Astrocyte of the spinal cord (primary cell): ENCODE data around the gene DCLK2.
A peak's percentile ranks its signal among the peaks of the same experiment; 100 is the strongest.

Experiments
- DNase-seq: peaks from one replicate; pipeline ENCODE4 v3.0.0; 2011; ENCODE audit warnings: low read depth, low spot score
- H3K4me3 ChIP-seq: 2 replicates; pipeline ENCODE4 v1.5.1; 2011; ENCODE audit warnings: low read depth, mild to moderate bottlenecking, low read length, moderate library complexity
- in situ Hi-C: cut with HindIII; loops from 2 replicates; pipeline ENCODE4 v1.10.0; 2017; ENCODE audit warnings: low sequenced_read_pairs
- TF ChIP-seq, protein P1 (sequence below): IDR thresholded peaks from 2 replicates; pipeline ENCODE4 v1.5.1; 2012; ENCODE audit warnings: low read depth, mild to moderate bottlenecking, low read length, inconsistent platforms

The DCLK2 gene

DNA sequence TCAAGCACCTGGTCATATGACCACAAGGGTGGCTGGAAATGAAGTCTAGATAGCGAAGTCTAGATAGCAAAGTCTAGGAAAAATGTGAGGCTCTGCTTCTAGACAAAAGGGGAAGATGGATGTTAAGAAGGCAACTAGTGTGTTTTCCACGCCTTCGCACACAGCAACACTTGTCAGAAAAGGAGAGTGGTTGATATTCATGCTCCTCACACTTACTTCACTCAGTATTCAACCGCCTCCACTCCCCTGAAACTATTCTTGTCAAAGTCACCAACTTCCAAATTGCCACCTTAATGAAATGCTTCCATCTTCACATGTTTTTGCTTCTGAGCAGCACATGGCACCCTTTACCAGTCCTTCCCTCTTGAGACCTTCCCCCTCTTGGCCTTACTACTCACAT, 27.7 kb upstream of the DCLK2 start:
- TF ChIP-seq, protein P1, sequence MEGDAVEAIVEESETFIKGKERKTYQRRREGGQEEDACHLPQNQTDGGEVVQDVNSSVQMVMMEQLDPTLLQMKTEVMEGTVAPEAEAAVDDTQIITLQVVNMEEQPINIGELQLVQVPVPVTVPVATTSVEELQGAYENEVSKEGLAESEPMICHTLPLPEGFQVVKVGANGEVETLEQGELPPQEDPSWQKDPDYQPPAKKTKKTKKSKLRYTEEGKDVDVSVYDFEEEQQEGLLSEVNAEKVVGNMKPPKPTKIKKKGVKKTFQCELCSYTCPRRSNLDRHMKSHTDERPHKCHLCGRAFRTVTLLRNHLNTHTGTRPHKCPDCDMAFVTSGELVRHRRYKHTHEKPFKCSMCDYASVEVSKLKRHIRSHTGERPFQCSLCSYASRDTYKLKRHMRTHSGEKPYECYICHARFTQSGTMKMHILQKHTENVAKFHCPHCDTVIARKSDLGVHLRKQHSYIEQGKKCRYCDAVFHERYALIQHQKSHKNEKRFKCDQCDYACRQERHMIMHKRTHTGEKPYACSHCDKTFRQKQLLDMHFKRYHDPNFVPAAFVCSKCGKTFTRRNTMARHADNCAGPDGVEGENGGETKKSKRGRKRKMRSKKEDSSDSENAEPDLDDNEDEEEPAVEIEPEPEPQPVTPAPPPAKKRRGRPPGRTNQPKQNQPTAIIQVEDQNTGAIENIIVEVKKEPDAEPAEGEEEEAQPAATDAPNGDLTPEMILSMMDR = no peak
- no peak overlapping the region for H3K4me3 ChIP-seq
- no peak for DNase-seq
- in situ Hi-C loops = no loop called here

DNA sequence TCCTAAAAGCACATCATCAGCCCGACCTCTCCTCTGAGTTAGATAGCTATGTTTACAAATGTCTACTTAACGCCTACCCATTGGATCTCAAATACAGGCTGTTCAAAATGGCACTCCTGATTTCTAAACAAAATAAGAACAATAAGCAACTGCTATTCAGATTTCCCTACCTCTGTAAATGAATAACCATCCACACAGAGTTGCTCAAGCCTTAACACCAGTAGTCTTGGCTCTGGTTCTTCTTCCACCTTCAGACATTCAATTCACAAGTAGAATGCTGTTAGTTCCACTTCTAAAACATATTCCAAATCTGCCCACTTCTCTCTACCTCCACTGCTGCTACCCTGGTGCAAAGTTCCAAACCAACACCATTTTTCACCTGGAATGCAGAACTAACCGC, 27.1 kb upstream of the DCLK2 start:
- no peak for DNase-seq
- in situ Hi-C loops = no loop called here
- TF ChIP-seq, protein P1 = no peak
- no peak overlapping the region for H3K4me3 ChIP-seq

DNA sequence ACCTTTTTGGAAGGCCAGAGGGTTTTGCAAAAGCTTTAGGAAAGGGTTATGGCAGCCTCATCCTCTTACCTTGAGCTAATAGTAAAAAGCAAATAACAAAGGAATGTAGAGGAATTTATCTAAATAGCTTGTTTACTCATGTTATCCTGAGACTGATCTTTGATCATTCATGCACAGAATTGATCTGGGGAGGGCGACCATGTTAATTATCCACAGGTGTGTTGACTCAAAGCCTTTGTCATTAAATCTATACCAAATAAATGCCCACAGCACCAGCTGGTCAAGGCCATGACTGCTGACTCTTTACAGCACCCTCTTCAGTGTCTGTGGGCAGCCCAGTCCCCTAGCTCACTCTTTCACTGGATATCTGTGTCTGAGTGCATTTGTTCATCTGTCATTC, 22.8 kb upstream of the DCLK2 start:
- in situ Hi-C loops = no loop called here
- no peak overlapping the region for H3K4me3 ChIP-seq
- no peak for DNase-seq
- TF ChIP-seq, protein P1 = no peak

DNA sequence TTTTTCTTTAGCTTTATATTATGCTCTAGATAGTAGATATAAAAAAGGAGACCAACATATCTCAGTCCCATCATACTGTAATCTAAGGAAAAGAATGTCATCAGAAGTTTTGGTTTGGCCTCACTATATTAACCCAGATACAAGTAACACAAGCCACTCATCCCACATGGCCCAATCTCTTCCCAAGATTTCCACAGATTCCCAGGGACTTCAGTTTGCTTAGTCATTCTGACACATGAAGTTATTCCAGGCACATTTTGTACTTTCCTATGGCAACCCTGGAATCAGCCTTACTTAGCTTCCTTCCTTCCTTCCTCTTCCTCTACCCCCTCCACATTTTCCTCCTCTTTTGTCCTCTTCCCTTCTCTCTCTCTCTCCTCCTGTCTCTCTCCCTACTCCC, 21.7 kb upstream of the DCLK2 start:
- in situ Hi-C loops = no loop called here
- DNase-seq = no peak
- no peak overlapping the region for H3K4me3 ChIP-seq
- TF ChIP-seq, protein P1 = no peak

DNA sequence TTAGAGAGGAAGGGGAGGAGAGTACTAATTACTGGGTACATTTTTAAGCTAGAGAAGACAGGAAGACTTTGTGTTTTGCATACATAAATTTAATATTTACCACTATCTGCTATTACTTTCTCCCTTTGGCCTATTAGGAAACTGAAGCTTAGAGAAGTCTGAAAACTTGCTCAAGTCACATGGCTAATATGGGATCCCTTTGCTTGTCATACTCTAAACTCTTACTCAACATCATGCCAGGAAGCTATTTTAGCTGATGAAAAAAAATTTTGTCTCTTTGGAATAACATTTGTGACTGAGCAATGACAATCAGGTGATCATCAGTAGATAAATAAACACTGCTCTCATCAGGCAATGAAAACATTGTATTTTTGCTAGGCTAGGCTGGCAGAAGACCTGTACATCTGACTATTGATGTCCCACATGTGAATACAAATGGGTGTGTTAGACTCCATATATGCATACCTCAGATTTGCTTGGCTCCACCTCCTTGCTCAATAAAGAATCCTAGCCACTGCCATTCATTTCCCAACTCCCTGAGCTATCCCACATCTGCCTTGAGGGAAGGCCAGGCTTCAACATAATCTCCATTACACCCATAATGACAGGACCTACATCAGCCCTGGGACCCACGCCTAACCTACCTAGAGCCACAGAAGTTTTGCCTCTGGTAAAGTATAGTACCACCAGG, 17.0 kb upstream of the DCLK2 start:
- TF ChIP-seq, protein P1 = no peak
- H3K4me3 ChIP-seq = no peak overlapping the region
- DNase-seq = no peak
- in situ Hi-C loops = no loop called here

DNA sequence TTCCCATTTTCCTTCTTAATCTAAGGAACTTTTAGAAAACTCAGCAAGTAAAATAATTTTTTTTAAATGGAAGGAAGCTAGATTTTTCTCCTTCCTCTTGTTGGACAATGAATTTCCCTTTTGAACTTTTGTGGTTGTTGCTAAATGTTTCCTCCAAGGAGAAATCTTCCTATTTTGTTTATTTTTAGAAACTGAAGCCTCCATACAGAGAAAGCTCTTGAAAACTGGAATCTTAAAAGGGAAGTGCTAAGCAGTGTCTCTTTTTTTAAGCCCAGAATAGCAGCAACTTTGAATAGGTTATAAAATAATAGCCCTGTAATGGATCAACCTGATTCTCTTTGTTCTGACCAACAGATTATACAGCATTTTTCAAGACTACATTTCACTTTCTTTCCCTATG, 15.1 kb upstream of the DCLK2 start:
- in situ Hi-C loops = no loop called here
- DNase-seq = peak; percentile 29
- H3K4me3 ChIP-seq = no peak overlapping the region
- TF ChIP-seq, protein P1 = no peak
